Measurements from ENCODE around the gene MTRF1L.

MTRF1L gene, protein sequence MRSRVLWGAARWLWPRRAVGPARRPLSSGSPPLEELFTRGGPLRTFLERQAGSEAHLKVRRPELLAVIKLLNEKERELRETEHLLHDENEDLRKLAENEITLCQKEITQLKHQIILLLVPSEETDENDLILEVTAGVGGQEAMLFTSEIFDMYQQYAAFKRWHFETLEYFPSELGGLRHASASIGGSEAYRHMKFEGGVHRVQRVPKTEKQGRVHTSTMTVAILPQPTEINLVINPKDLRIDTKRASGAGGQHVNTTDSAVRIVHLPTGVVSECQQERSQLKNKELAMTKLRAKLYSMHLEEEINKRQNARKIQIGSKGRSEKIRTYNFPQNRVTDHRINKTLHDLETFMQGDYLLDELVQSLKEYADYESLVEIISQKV

GRCh38 chr6:153002613-153003365 lies at the start of gene MTRF1L:
Gene MTRF1L (minus strand): TSS chr6:153002709. CDS start chr6:153002685, 24 bp downstream.
- peak; percentile 73 for FAIRE-seq

DNA sequence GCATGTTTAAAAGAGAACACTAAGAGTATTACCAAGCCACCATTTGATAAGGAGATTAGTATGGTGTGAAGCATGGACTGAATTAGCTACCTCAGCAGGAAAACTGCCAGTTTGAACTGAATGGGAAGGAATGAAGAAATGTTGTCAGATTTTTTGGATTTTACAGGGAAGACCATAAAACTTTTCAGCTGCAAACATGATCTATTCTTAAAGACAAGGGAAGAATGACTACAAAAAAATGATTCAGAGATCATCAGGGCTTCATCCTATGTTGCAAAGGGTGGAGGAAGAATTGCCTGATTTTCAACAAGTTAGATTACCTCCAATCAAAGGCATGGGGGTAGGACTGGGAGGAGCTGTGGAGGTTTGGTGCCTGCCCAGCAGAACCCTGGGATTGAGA lies 49.3 kb upstream of the MTRF1L start:
- FAIRE-seq = no peak

- FAIRE-seq = no peak
These were observed 46.1 kb upstream of the MTRF1L start for GRCh38 chr6:153048631-153049030.

GRCh38 chr6:153047386-153047785 lies 44.9 kb upstream of the MTRF1L start:
- no peak for FAIRE-seq

DNA sequence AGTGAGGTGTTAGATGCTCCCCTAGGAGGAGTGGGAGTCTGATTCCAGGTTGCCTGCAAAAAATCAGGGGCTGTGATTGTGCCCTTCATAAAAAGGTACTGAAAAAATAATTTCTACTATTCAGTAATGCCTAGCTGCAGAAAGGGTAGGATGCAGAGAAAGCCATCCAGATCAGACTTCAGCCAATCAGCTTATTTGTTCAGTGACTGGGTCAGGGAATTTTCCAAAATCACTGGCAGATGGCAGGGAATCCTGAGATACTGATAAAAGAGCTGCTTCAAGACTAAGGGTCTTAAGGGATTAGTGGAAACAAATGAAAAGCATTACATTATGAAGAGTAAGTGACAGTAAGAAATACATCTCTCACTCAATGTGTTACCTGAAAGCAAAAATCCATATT lies 42.8 kb upstream of the MTRF1L start:
- FAIRE-seq = no peak

DNA sequence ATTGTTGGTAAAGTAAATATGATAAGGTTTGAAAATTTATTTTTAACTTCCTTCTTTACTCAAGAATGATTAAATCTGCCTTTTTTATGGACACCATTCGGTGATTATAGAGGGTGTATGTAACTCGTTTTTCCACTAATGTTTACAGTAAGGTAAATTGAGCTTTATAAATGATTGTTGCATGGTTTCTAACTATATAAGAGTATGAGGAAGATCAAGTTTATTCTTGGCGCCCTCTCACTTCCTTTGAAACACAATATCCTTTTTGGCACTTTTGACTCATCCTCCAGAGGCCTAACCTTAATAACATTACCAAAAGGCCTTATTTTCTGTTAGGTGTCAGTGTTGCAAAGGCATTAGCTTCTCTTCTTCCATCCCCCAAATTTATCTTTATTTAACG lies 41.8 kb upstream of the MTRF1L start:
- no peak for FAIRE-seq

- FAIRE-seq = peak; percentile 33
These were observed 41.2 kb upstream of the MTRF1L start for GRCh38 chr6:153043719-153044118.

GRCh38 chr6:153038378-153039057 lies 36.0 kb upstream of the MTRF1L start:
- FAIRE-seq = peak; percentile 21

DNA sequence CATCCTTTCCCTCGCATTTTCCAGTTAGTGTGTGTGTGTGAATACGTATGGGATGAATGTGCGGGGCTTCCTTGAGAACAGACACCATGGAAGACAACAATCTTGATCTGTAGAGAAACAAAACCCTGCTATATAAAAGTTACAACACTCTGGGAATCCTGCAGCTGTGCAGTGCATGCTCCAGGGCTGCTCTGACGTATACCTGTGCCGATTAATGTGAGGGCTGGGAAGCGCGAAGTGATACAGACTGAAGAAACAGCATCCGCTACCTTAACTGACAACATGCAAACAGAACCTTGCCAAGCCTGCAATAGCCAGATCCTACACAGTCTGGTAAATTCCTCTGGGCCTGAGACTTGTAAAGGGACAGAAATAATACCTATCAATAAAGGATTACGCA lies 31.6 kb upstream of the MTRF1L start:
- FAIRE-seq = no peak

GRCh38 chr6:153032255-153032882 lies 29.9 kb upstream of the MTRF1L start:
- peak; percentile 99 for FAIRE-seq

DNA sequence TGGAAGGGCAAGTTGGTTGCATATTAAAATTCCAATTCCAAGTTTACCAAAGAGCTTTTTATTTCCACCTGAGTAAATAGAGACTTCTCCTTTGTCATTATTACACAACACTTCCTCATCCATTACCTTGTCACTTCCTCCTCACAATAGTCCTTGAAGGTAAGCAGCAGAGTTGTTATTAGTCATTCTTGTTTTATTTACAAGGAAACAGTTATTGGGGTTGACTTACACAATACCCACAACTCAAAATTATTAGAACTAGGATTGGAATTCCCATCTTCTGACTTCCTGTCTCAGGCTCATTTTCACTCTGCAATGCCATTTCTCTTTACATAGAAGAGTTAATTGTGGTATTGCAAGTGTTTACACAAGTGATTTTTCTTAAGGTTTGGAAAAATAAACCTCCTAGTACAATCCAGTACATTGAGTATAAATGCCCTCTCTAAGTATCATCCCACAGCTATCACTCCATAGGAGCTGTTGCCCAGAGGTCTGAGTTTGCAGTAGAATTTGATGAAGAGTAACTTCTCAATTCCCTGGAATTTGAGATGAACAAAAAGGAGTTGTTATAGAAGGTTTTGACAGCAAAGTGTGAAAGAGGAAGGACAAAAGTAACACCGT lies 28.9 kb upstream of the MTRF1L start:
- no peak for FAIRE-seq

GRCh38 chr6:153028963-153029362 lies 26.5 kb upstream of the MTRF1L start:
- FAIRE-seq = no peak

DNA sequence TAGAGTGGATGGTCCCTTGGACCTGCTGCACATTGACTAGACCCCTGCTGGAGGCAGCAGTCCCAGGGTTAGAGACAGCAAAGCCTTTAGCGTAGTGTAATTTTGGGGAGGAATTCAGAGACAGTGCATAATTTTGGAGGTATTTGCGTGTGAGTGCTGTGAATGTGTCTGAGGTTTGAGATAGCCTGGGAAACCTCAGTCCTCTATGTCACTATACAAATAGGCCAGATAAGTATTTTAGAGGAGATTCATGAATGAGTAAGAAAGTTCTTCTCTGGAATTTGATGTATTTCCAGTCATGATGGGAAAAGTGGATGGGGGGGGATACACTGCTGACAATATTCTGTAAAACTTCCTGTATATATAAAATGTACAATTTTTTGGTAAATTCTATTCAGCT lies 25.8 kb upstream of the MTRF1L start:
- no peak for FAIRE-seq

DNA sequence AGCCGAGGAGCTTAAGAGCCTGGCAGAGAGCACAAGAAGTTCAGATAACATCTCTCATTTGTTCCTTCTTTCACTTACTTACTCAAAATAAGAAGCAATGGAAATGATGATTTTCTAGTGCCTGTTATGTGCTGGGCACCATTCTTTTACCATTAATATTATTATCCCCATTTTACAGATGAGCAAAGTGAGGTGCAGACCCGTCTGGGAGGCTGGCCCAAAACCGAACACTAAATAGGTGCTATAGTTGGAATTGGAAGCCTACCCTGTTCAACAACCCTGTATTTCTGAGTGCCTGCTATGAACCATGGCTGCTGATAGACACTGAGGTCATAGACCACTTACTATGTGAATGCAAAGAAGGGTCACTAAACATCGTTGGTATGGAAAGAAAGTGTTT lies 25.0 kb upstream of the MTRF1L start:
- FAIRE-seq = no peak

DNA sequence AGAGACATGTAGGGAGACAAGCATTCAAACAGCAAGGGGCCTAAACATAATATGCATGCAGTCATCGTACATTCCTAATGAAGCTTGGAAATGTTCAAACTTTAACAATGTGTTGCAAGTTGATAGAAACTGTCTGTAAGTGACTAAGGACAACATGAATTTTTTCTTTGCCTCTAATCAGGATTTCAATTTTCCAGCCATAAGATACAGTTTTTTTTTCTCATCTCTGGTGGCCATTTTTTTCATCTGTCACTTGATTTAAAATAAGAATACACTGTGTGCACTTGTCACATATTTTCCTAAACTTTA lies 22.2 kb upstream of the MTRF1L start:
- no peak for FAIRE-seq

DNA sequence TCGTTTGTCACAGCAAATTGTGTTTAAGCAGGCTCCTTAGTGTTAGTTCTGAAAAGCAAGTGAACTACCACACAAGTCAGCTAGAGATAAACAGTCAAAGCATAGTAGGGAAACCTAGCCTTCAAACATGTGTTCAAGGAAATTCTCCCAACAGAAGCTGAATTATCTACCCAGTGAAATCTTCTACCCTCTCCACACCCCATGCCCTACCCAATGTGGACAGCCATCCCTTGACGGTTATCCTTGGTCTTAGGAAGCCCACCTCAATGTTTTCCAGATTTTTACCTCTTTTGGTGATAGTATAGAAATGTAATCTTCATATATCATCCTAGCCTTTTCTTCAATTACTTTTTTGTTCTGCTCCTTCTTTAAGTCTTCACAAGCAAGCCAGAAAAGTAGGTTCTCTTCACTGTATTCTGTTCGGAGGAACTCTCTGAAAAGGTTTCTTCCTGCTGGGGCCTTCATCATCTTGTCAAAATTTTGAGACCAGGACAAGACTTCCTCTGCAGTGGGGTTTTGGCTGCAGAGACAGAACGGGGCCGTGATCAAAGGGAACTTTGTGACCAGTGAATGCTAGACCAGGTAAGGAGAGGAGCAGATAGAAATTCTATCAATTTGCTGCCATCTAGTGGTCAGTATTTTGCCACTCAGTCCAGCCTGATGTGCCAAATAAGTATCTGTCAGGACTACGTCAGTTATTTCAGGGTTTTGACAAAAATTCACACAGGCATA lies 21.6 kb upstream of the MTRF1L start:
- FAIRE-seq = peak; percentile 82

GRCh38 chr6:153018355-153018754 lies 15.8 kb upstream of the MTRF1L start:
- no peak for FAIRE-seq

DNA sequence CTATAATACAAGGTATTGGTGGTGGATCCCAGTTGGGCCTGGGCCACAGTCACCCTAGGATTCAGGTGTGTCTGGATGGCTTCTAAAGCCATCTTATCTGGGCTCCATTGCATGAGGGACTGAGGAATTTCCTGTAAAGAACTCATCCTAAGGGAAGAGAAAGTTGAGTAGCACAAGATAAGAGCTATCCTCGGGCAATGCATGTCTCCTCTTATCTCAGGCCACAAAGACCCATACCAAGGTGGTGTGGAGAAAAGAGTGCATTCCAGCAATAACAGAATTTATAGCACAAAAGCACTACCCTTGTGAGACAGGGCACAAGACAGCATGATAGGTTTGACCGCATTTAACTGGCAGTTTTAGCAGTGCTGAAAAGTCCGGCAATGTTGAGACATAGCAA lies 14.3 kb upstream of the MTRF1L start:
- no peak for FAIRE-seq

- FAIRE-seq = no peak
These were observed 12.7 kb upstream of the MTRF1L start for GRCh38 chr6:153015094-153015640.

- FAIRE-seq = no peak
These were observed 10.9 kb upstream of the MTRF1L start for GRCh38 chr6:153013438-153013837.

- FAIRE-seq = no peak
These were observed 10.3 kb upstream of the MTRF1L start for GRCh38 chr6:153012856-153013255.

- FAIRE-seq = no peak
These were observed 819 bp upstream of the MTRF1L start for GRCh38 chr6:153003366-153003690.
